H9 (cell line): Measurements from ENCODE around the gene RRP9. TPM values are rescaled to one million over a fixed set of nuclear protein-coding genes. Genes with fewer than 3 reads are reported as not detected.

Source experiments
- DNase-seq: peaks from one replicate; pipeline ENCODE4 v3.0.0-alpha.2; 2017
- H2AFZ ChIP-seq: one replicate; pipeline ENCODE4 v1.6.1; 2013; ENCODE audit warnings: mild to moderate bottlenecking, low read length, control low read depth, moderate library complexity
- H2AK5ac ChIP-seq: 2 replicates; pipeline ENCODE4 v1.6.1; 2013; ENCODE audit warnings: low read length, control low read depth, mixed read lengths; ENCODE audit not compliant: insufficient read length
- H2BK120ac ChIP-seq: one replicate; pipeline ENCODE4 v1.6.1; 2013; ENCODE audit warnings: low read depth, mild to moderate bottlenecking, low read length, control low read depth, inconsistent platforms; ENCODE audit not compliant: poor library complexity, severe bottlenecking
- H2BK12ac ChIP-seq: 2 replicates; pipeline ENCODE4 v1.6.1; 2013; ENCODE audit warnings: low read length, control low read depth, mixed read lengths, low read depth; ENCODE audit not compliant: insufficient read length
- H2BK15ac ChIP-seq: 2 replicates; pipeline ENCODE4 v1.6.1; 2013; ENCODE audit warnings: low read depth, low read length, control low read depth
- H2BK20ac ChIP-seq: one replicate; pipeline ENCODE4 v1.6.1; 2013; ENCODE audit warnings: low read depth, mild to moderate bottlenecking, low read length, control low read depth, inconsistent platforms; ENCODE audit not compliant: poor library complexity, severe bottlenecking
- H2BK5ac ChIP-seq: 2 replicates; pipeline ENCODE4 v1.6.1; 2013; ENCODE audit warnings: low read length, control low read depth, mixed read lengths; ENCODE audit not compliant: insufficient read length
- H3K14ac ChIP-seq: 2 replicates; pipeline ENCODE4 v1.6.1; 2013; ENCODE audit warnings: low read length, control low read depth; ENCODE audit not compliant: insufficient read depth
- H3K18ac ChIP-seq: 2 replicates; pipeline ENCODE4 v1.6.1; 2013; ENCODE audit warnings: low read depth, mild to moderate bottlenecking, mixed read lengths, low read length, control low read depth; ENCODE audit not compliant: insufficient read length
- H3K23ac ChIP-seq: 2 replicates; pipeline ENCODE4 v1.6.1; 2013; ENCODE audit warnings: low read length, control low read depth, mixed read lengths, low read depth; ENCODE audit not compliant: insufficient read length
- H3K23me2 ChIP-seq: 2 replicates; pipeline ENCODE4 v1.6.1; 2013; ENCODE audit warnings: low read depth, mild to moderate bottlenecking, mixed read lengths, low read length, control low read depth; ENCODE audit not compliant: insufficient read length, poor library complexity, severe bottlenecking
- H3K27ac ChIP-seq: 2 replicates; pipeline ENCODE4 v1.5.1; 2013; ENCODE audit warnings: low read length, control low read depth, mixed read lengths, low read depth; ENCODE audit not compliant: insufficient read length
- H3K27me3 ChIP-seq: 2 replicates; pipeline ENCODE4 v1.6.1; 2013; ENCODE audit warnings: low read length, control low read depth, inconsistent platforms; ENCODE audit not compliant: insufficient read depth
- H3K4ac ChIP-seq: 2 replicates; pipeline ENCODE4 v1.6.1; 2013; ENCODE audit warnings: low read depth, mild to moderate bottlenecking, control low read depth, inconsistent platforms, low read length, moderate library complexity
- H3K4me1 ChIP-seq: 2 replicates; pipeline ENCODE4 v1.6.1; 2013; ENCODE audit warnings: low read length, control low read depth, inconsistent platforms; ENCODE audit not compliant: insufficient read depth
- H3K4me2 ChIP-seq: 2 replicates; pipeline ENCODE4 v1.6.1; 2013; ENCODE audit warnings: low read length, control low read depth, mixed read lengths; ENCODE audit not compliant: insufficient read length, insufficient read depth
- H3K56ac ChIP-seq: 2 replicates; pipeline ENCODE4 v1.6.1; 2013; ENCODE audit warnings: low read depth, mild to moderate bottlenecking, mixed read lengths, low read length, control low read depth; ENCODE audit not compliant: insufficient read length
- H3K79me1 ChIP-seq: 2 replicates; pipeline ENCODE4 v1.6.1; 2013; ENCODE audit warnings: low read depth, mild to moderate bottlenecking, moderate library complexity, low read length, control low read depth, inconsistent platforms; ENCODE audit not compliant: insufficient read depth, poor library complexity, severe bottlenecking
- H3K79me2 ChIP-seq: 2 replicates; pipeline ENCODE4 v1.6.1; 2013; ENCODE audit warnings: low read length, control low read depth, inconsistent platforms; ENCODE audit not compliant: insufficient read depth
- H3K9ac ChIP-seq: 2 replicates; pipeline ENCODE4 v1.6.1; 2013; ENCODE audit warnings: low read length, control low read depth, mixed read lengths; ENCODE audit not compliant: insufficient read length; ENCODE audit errors: extremely low read depth
- H3K9me3 ChIP-seq: one replicate; pipeline ENCODE4 v1.6.1; 2013; ENCODE audit warnings: low read depth, low read length, inconsistent platforms; ENCODE audit not compliant: control insufficient read depth
- H3T11ph ChIP-seq: one replicate; pipeline ENCODE4 v1.6.1; 2013; ENCODE audit warnings: mild to moderate bottlenecking, low read length, control low read depth, inconsistent platforms
- H4K20me1 ChIP-seq: one replicate; pipeline ENCODE4 v1.6.1; 2013; ENCODE audit not compliant: control insufficient read depth, insufficient read length, insufficient read depth
- H4K5ac ChIP-seq: 2 replicates; pipeline ENCODE4 v1.6.1; 2013; ENCODE audit warnings: low read depth, mild to moderate bottlenecking, mixed read lengths, low read length, control low read depth; ENCODE audit not compliant: insufficient read length
- H4K8ac ChIP-seq: replicated peaks from 2 replicates; pipeline ENCODE4 v1.6.1; 2013; ENCODE audit warnings: low read length, control low read depth, mixed read lengths, low read depth; ENCODE audit not compliant: insufficient read length
- H4K91ac ChIP-seq: 2 replicates; pipeline ENCODE4 v1.6.1; 2013; ENCODE audit warnings: low read depth, mild to moderate bottlenecking, moderate library complexity, mixed read lengths, low read length, control low read depth; ENCODE audit not compliant: insufficient read length
- H3K27ac Mint-ChIP-seq, 3 experiments: 2 replicates in 2 of 3; 3 replicates in 1 of 3; pipeline ENCODE4 v1.8.0; 2020 to 2021; ENCODE audit warnings: mixed read lengths in 3 of 3, mild to moderate bottlenecking in 1 of 3, moderate library complexity in 1 of 3
- H3K27me3 Mint-ChIP-seq: 2 replicates; pipeline ENCODE4 v1.8.0; 2021; ENCODE audit warnings: low read depth, mild to moderate bottlenecking, moderate library complexity, mixed read lengths
- H3K36me3 Mint-ChIP-seq, 3 experiments: 2 replicates in 2 of 3; 3 replicates in 1 of 3; pipeline ENCODE4 v1.8.0; 2020 to 2021; ENCODE audit warnings: low read depth in 3 of 3, mixed read lengths in 3 of 3; ENCODE audit not compliant: insufficient read depth in 1 of 3
- H3K4me1 Mint-ChIP-seq, 2 experiments: 2 replicates each; pipeline ENCODE4 v1.8.0; 2020; ENCODE audit warnings: mixed read lengths in 2 of 2
- H3K4me3 Mint-ChIP-seq, 2 experiments: 2 replicates in 1 of 2; 3 replicates in 1 of 2; pipeline ENCODE4 v1.8.0; 2020 to 2021; ENCODE audit warnings: mild to moderate bottlenecking in 2 of 2, mixed read lengths in 2 of 2, moderate library complexity in 1 of 2
- H3K9me3 Mint-ChIP-seq, 2 experiments: 2 replicates in 1 of 2; 3 replicates in 1 of 2; pipeline ENCODE4 v1.8.0; 2020; ENCODE audit warnings: mild to moderate bottlenecking in 2 of 2, mixed read lengths in 2 of 2, moderate library complexity in 1 of 2
- CTCF ChIP-seq: fragments of 200-600 bp; sonication (generic); conservative IDR thresholded peaks from 3 replicates; pipeline ENCODE4 v1.8.0; 2021; ENCODE audit warnings: antibody characterized with exemption, mild to moderate bottlenecking
- WGBS: extraction: QIAGEN DNeasy Blood & Tissue Kit; methylation state at CpG from one replicate; pipeline ENCODE4 v1.1.7; 2013; ENCODE audit warnings: missing lambda C conversion rate, low lambda C conversion rate, mixed read lengths; ENCODE audit not compliant: insufficient read length; ENCODE audit errors: extremely low coverage; 5-methylcytosine and 5-hydroxymethylcytosine counted together
- total RNA-seq: library from RNA; stranded (reverse); gene quantifications from 2 replicates; pipeline ENCODE4 v1.2.1, GENCODE V29; 2021

Gene RRP9
- total RNA-seq, 1 experiment from 2014 or later, result 64.0 TPM

- Mint-ChIP-seq H3K9me3 (peaks cover 28 to 37% of the 10 kb centered on the region in 2 experiments), H3K27me3 (peaks cover 10% of the 10 kb centered on the region), H3K36me3 (peaks cover 13 to 33% (median 18%) of the 10 kb centered on the region in 3 experiments; a peak in 6 of 7 replicates), H3K27ac (no peak overlapping the region), H3K4me1 (peaks cover 0 to 3% of the 10 kb centered on the region in 2 experiments; a peak in 2 of 4 replicates), H3K4me3 (no peak overlapping the region)
- no CpG with 5 or more reads among the region's 4 CpGs for WGBS
- Histone ChIP-seq H3K14ac (no peak overlapping the region), H3K27ac (no peak overlapping the region), H2BK12ac (no peak overlapping the region), H3K79me2 (no peaks in the 10 kb centered on the region), H3K23me2 (no peaks in the 10 kb centered on the region), H3T11ph (no peak overlapping the region), H3K79me1 (no peaks in the 10 kb centered on the region), H4K8ac (no peak overlapping the region), H2BK15ac (no peak overlapping the region), H3K23ac (no peak overlapping the region), H2AFZ (no peak overlapping the region), H3K4ac (no peak overlapping the region), H4K5ac (no peak overlapping the region), H4K91ac (no peak overlapping the region), H3K4me2 (no peak overlapping the region), H4K20me1 (no peaks in the 10 kb centered on the region), H2AK5ac (no peak overlapping the region), H2BK5ac (no peak overlapping the region), H3K9ac (no peak overlapping the region), H3K9me3 (no peaks in the 10 kb centered on the region), H3K27me3 (no peaks in the 10 kb centered on the region), H2BK20ac (no peak overlapping the region), H2BK120ac (no peak overlapping the region), H3K4me1 (no peaks in the 10 kb centered on the region), H3K18ac (no peak overlapping the region), H3K56ac (no peak overlapping the region)
- no peak for DNase-seq
- no peak for TF ChIP-seq CTCF
Measured at GRCh38 chr3:51908026-51908425, 33.7 kb downstream of the RRP9 start.
